ENCODE results near the gene CNTNAP5. TPM values are rescaled to one million over a fixed set of nuclear protein-coding genes. Genes with fewer than 3 reads are reported as not detected.

Gene CNTNAP5
- total and polyA plus RNA-seq, 4 donors = not detected

GRCh38 chr2:124482044-124482443 is 457.0 kb downstream of the CNTNAP5 start:
- H3K27me3 ChIP-seq (ENCODE audit: control insufficient read depth in 4 of 4, insufficient read depth in 4 of 4, low read length in 3 of 4) = no peaks in the 10 kb centered on the region
- H3K9ac ChIP-seq (ENCODE audit: low read depth in 1 of 2, low read length in 2 of 2) = no peak overlapping the region
- no peak overlapping the region for H3K27ac ChIP-seq (ENCODE audit: low read depth in 1 of 2, low read length in 2 of 2)
- no peaks in the 10 kb centered on the region for H3K36me3 ChIP-seq (ENCODE audit: control insufficient read depth in 4 of 4, insufficient read depth in 3 of 4, low read depth in 1 of 4, low read length in 3 of 4)
- H3K4me1 ChIP-seq (ENCODE audit: control insufficient read depth in 4 of 4, insufficient read depth in 4 of 4, low read length in 3 of 4) = no peaks in the 10 kb centered on the region
- H3K9me3 ChIP-seq (ENCODE audit: control insufficient read depth in 4 of 4, low read length in 3 of 4) = no peaks in the 10 kb centered on the region
- no peak for TF ChIP-seq FOXA1 (IDR thresholded peaks at IDR 0.05)
- TF ChIP-seq EGR1 (IDR thresholded peaks at IDR 0.05; ENCODE audit: low read depth in 2 of 2) = no peak
- no peak for TF ChIP-seq ZBTB33 (IDR thresholded peaks at IDR 0.05)
- no peak for TF ChIP-seq GABPA (IDR thresholded peaks at IDR 0.05 in 1 of 2, conservative IDR thresholded peaks at IDR 0.05 in 1 of 2)
- TF ChIP-seq MAX (IDR thresholded peaks at IDR 0.05) = no peak
- no peak for TF ChIP-seq FOXA2 (IDR thresholded peaks at IDR 0.05)
- DNase-seq (ENCODE audit: low spot score) = no peak
- no peak overlapping the region for H3K4me3 ChIP-seq (ENCODE audit: low read depth in 1 of 3, low read length in 3 of 3)
- 64% methylated on average over 8 of the region's 8 CpGs for WGBS

- Histone ChIP-seq H3K4me3 (ENCODE audit: low read depth in 1 of 3, low read length in 3 of 3) (no peak overlapping the region), H3K9me3 (ENCODE audit: control insufficient read depth in 4 of 4, low read length in 3 of 4) (no peaks in the 10 kb centered on the region), H3K27me3 (ENCODE audit: control insufficient read depth in 4 of 4, insufficient read depth in 4 of 4, low read length in 3 of 4) (no peaks in the 10 kb centered on the region), H3K27ac (ENCODE audit: low read depth in 1 of 2, low read length in 2 of 2) (no peak overlapping the region), H3K36me3 (ENCODE audit: control insufficient read depth in 4 of 4, insufficient read depth in 3 of 4, low read depth in 1 of 4, low read length in 3 of 4) (no peaks in the 10 kb centered on the region), H3K4me1 (ENCODE audit: control insufficient read depth in 4 of 4, insufficient read depth in 4 of 4, low read length in 3 of 4) (no peaks in the 10 kb centered on the region), H3K9ac (ENCODE audit: low read depth in 1 of 2, low read length in 2 of 2) (no peak overlapping the region)
- TF ChIP-seq MAX (IDR thresholded peaks at IDR 0.05) (no peak), HNF4A (conservative IDR thresholded peaks at IDR 0.05) (no peak), FOXA1 (IDR thresholded peaks at IDR 0.05) (no peak), RAD21 (IDR thresholded peaks at IDR 0.05) (no peak), HNF4G (IDR thresholded peaks at IDR 0.05) (no peak), EGR1 (IDR thresholded peaks at IDR 0.05; ENCODE audit: low read depth in 2 of 2) (no peak), TAF1 (conservative IDR thresholded peaks at IDR 0.05) (no peak), NR2F2 (IDR thresholded peaks at IDR 0.05) (no peak), ZBTB33 (IDR thresholded peaks at IDR 0.05) (no peak), RXRA (IDR thresholded peaks at IDR 0.05) (no peak), ATF3 (IDR thresholded peaks at IDR 0.05) (no peak), JUND (IDR thresholded peaks at IDR 0.05) (no peak), SP1 (IDR thresholded peaks at IDR 0.05) (no peak), FOXA2 (IDR thresholded peaks at IDR 0.05) (no peak), GABPA (IDR thresholded peaks at IDR 0.05 in 1 of 2, conservative IDR thresholded peaks at IDR 0.05 in 1 of 2) (no peak), YY1 (IDR thresholded peaks at IDR 0.05) (no peak), REST (IDR thresholded peaks at IDR 0.05) (no peak), CTCF (IDR thresholded peaks at IDR 0.05; ENCODE audit: low read depth, low read length, missing input control) (no peak)
- WGBS = 74% methylated on average over 6 of the region's 6 CpGs
- DNase-seq (ENCODE audit: low spot score) = no peak
Measured at GRCh38 chr2:124482551-124482950, 457.5 kb downstream of the CNTNAP5 start.
